Stimulated activated CD4-positive, alpha-beta T cell treated with anti-CD3 and anti-CD28 coated beads, TNF-alpha, amount 100 ng/mL, for 4 hours (primary cell): ENCODE data around the gene CTIF.

Source experiments
- DNase-seq, 3 experiments: peaks; one replicate each; pipeline ENCODE4 v3.0.0-alpha.2; 2020; ENCODE audit warnings: low read depth in 3 of 3

The CTIF gene

GRCh38 chr18:48551100-48551499, 12.3 kb downstream of the CTIF start:
- no peak for DNase-seq

DNA sequence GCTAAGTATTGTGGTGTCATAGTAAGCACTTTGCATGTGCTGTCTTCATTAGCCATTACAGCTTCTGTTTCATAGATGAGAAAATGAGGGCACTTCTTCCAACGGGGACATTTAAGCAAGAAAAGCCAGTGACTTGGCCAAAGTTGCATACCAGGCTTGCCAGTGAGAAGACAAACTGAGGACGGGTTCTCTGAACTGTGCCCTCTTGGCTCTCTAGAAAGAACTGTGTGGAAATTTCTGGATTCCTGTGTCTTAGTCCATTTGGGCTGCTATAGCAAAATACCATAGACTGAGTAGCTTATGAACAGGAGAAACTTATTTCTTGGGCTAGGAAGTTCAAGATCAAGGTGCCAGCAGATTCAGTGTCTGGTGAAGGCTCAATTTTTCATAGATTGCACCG, 13.3 kb downstream of the CTIF start:
- DNase-seq: no peak

DNA sequence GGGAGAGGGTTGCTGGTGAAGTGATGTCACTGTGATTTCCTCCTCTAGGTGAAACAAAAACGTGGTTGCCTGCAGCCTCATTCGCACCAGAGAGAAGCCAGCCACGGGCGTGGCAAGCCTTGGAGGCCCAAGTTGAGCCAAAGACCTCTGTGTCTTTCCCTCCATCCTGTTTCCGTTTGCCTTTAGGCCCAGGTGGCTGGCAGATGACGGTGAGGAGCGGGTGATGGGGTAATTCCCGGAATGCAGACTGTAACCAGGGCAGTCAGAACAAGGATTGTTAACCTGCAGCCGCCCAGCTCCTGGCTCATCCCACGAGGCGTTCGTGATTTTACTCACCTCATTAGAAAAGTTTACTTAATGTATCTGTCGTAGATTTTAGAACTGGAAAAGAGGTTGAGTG, 14.4 kb downstream of the CTIF start:
- no peak for DNase-seq

- DNase-seq: no peak
Observed at GRCh38 chr18:48554610-48555400, 16.0 kb downstream of the CTIF start.

- DNase-seq: no peak
Observed at GRCh38 chr18:48555465-48555995, 16.7 kb downstream of the CTIF start.

DNA sequence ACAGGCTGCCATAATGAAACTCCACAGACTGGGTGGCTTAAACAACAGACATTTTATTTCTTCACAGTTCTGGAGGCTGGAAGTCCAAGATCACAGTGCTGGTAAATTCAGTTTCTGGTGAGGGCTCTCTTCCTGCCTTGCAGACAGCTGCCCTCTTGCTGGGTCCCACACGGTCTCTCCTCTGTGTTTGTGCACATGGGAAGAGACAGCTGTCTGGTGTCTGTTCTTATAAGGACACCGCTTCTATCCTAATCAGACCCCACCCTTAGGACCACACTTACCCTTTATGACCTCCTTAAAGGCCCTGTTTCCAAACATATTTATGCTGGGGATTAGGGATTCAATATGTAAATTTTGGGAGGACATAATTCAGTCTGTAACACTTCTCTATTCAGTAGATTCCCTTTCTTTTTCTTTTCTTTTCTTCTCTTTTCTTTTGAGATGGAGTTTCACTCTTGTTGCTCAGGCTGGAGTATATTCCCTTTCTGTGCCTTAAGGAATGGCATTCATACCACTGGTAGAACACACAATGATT, 18.9 kb downstream of the CTIF start:
- no peak for DNase-seq

DNA sequence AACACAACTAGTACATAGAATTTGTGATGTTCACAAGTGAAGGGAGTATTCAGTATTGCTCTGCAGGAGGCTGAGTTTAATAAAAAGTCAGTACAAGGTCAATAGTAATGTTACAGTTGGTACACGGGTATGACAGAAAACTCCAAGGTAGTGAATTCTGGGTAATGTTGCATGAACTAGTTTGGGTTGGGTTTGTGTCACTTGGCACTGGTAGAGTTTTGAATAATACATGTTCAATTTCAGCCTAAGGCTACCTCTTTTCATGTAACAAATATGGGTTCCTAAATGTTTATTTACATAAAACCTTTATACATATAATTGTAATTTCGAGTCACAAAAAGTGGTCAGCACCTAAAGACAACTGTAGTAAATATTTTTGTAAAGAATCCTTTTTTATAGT, 19.4 kb downstream of the CTIF start:
- DNase-seq: no peak

DNA sequence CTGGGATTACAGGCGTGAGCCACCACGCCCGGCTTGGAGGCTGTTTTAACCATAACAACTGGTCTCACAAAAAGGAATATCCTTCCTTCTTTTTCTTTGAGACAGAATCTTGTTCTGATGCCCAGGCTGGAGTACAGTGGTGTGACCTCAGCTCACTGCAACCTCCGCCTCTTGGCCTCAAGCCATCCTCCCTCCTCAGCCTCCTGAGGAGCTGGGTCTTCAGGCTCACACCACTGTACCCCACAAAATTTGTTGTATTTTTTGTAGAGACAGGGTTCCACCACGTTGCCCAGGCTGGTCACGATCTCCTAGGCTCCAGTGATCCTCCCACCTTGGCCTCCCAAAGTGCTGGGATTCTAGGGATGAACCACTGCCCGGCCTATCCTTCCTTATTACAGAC, 21.7 kb downstream of the CTIF start:
- no peak for DNase-seq

GRCh38 chr18:48562075-48562474, 23.2 kb downstream of the CTIF start:
- no peak for DNase-seq

DNA sequence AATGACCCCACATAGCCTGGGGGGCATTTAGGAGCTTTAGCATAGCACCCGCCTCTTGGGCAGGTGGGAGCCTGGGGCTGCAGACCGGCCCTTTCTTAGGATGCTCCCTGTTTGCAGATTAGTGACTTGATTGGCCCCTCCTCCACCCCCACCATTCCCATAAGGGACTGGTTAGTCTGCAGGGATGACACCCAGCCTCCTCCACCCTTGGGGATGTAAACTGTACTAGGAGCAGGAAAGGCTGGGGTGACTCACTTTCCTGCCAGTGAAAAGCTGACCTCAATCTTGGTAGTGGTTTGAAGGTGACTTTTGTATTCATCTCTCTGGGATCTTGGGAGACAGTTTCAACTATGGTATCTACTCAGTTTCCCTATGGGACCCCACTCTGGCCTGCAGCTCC, 24.2 kb downstream of the CTIF start:
- DNase-seq: no peak

GRCh38 chr18:48564139-48564538, 25.3 kb downstream of the CTIF start:
- DNase-seq: no peak

DNA sequence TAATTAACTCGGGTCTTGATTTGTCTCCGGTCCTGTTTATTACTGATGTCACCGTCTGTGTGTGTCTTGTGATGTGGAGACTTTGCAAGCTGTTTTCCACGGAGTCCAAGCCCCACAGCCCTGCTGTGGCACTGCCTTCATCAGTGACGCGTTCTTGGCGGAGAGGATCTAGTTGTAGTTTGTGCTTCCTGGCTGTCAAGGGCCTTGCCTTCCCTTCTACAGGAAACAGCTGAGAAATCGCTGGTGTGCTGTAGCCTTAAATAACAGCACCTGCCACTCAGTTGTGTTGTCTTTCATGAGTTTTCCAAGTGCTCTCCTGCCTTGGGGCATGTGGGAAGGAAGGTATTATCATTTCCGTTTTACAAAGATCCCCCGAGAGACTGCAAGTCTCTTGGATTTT, 26.3 kb downstream of the CTIF start:
- DNase-seq: no peak

GRCh38 chr18:48566589-48566988, 27.8 kb downstream of the CTIF start:
- no peak for DNase-seq

GRCh38 chr18:48567388-48567787, 28.6 kb downstream of the CTIF start:
- DNase-seq: no peak

- no peak for DNase-seq
Observed at GRCh38 chr18:48569139-48569914, 30.5 kb downstream of the CTIF start.

GRCh38 chr18:48569915-48570264, 31.1 kb downstream of the CTIF start:
- DNase-seq: no peak

- no peak for DNase-seq
Observed at GRCh38 chr18:48570313-48570712, 31.5 kb downstream of the CTIF start.

GRCh38 chr18:48571639-48572384, 33.0 kb downstream of the CTIF start:
- DNase-seq: no peak

- DNase-seq: no peak
Observed at GRCh38 chr18:48572402-48573126, 33.7 kb downstream of the CTIF start.

- no peak for DNase-seq
Observed at GRCh38 chr18:48573632-48574283, 34.9 kb downstream of the CTIF start.
